K562 (cell line): ENCODE data around the gene CSTPP1. TPM values are rescaled to one million over a fixed set of nuclear protein-coding genes. Genes with fewer than 3 reads are reported as not detected.
A peak's percentile ranks its signal among the peaks of the same experiment; 100 is the strongest.

Source experiments
- CREM ChIP-seq: IDR thresholded peaks from 2 replicates; pipeline ENCODE4 v1.6.1; 2014; ENCODE audit warnings: antibody characterized with exemption, low read depth
- FUS ChIP-seq: fragments of 200-400 bp; formaldehyde crosslinking; optimal IDR thresholded peaks from 2 replicates; pipeline ENCODE3; 2017; ENCODE audit warnings: low read depth, low read length
- HNRNPH1 ChIP-seq: fragments of 200-400 bp; formaldehyde crosslinking; optimal IDR thresholded peaks from 2 replicates; pipeline ENCODE3; 2017; ENCODE audit warnings: low read depth, mild to moderate bottlenecking, low read length, moderate library complexity
- MGA ChIP-seq: fragments of 450-650 bp; IDR thresholded peaks from 2 replicates; pipeline ENCODE4 v1.6.1; 2016; ENCODE audit warnings: mild to moderate bottlenecking, moderate library complexity
- RBM15 ChIP-seq: fragments of 200-400 bp; formaldehyde crosslinking; IDR thresholded peaks from 2 replicates; pipeline ENCODE4 v1.6.1; 2018; ENCODE audit warnings: mild to moderate bottlenecking, low read length, moderate library complexity; ENCODE audit not compliant: insufficient read depth
- TCF3 ChIP-seq: sonication (generic); formaldehyde crosslinking; IDR thresholded peaks from 2 replicates; pipeline ENCODE4 v1.4.0; 2020; ENCODE audit warnings: mild to moderate bottlenecking, missing genetic modification reagents
- TEAD2 ChIP-seq: fragments of 450-650 bp; IDR thresholded peaks from 2 replicates; pipeline ENCODE4 v1.6.1; 2016; ENCODE audit warnings: missing genetic modification characterization, control low read depth, missing compliant biosample characterization
- TFAM ChIP-seq: fragments of 250-450 bp; sonication (Bioruptor Pico); conservative IDR thresholded peaks from 2 replicates; pipeline ENCODE4 v1.5.0; 2021; ENCODE audit warnings: mild to moderate bottlenecking, moderate library complexity
- TRIM28 ChIP-seq: fragments of 450-650 bp; IDR thresholded peaks from 2 replicates; pipeline ENCODE4 v1.6.1; 2017
- ZMIZ1 ChIP-seq, 2 experiments: fragments of 150-350 bp in 1 of 2; IDR thresholded peaks; 2 replicates each; pipeline ENCODE4 v1.6.1; 2012 to 2016; ENCODE audit warnings: low read depth in 2 of 2, low read length in 2 of 2, mild to moderate bottlenecking in 1 of 2, moderate library complexity in 1 of 2
- ZNF589 ChIP-seq: fragments of 200-800 bp; sonication (Bioruptor generic); IDR thresholded peaks from 2 replicates; pipeline ENCODE4 v1.6.1; 2016; ENCODE audit warnings: low read depth, missing genetic modification characterization, missing compliant biosample characterization
- ZNF696 ChIP-seq: fragments of 250-450 bp; sonication (Bioruptor Pico); conservative IDR thresholded peaks from 2 replicates; pipeline ENCODE4 v1.4.0; 2020; ENCODE audit warnings: mild to moderate bottlenecking, moderate library complexity
- polyA plus RNA-seq, 8 experiments: library from polyadenylated mRNA; depleted of rRNA in 4 of 8; stranded (reverse) in 5 of 8; unstranded in 3 of 8; fragments of >200 nt; fragmentation: Nextera tagmentation in 2 of 8; fragmentation: Illumina TruSeq in 1 of 8; extraction: Ambion mirVana in 2 of 8; extraction: Trizol in 1 of 8; gene quantifications; 2 replicates each; pipeline versions ENCODE4 v1.2.1 to v1.2.3, GENCODE V29; 2011 to 2014; ENCODE audit warnings: inconsistent platforms in 1 of 8, missing spikeins in 1 of 8
- total RNA-seq, 7 experiments: library from RNA; depleted of rRNA in 6 of 7; stranded (reverse); fragments of >200 nt in 6 of 7; fragmentation: Illumina TruSeq in 2 of 7; extraction: Trizol in 2 of 7; gene quantifications; 2 replicates each; pipeline versions ENCODE4 v1.2.1 to v1.2.3, GENCODE V29; 2011 to 2021; ENCODE audit warnings: low replicate concordance in 1 of 7

The CSTPP1 gene
- total and polyA plus RNA-seq, 9 of the 15 experiments (the other 6 are each of a cell fraction or from before 2014, with no cell fraction given) = 6.5 to 17.8 (median 9.2) TPM

- TF ChIP-seq MGA (no peak), TFAM (CRISPR knock-in tag) (no peak), TEAD2 (no peak), ZMIZ1 (IDR thresholded peaks at IDR 0.05; ENCODE audit: low read depth in 2 of 2, low read length in 2 of 2) (peak in 1 of 2 experiments; percentile 42; a peak in 2 of 4 replicates), ZNF589 (no peak), ZNF696 (CRISPR knock-in tag) (no peak), TRIM28 (no peak), TCF3 (CRISPR knock-in tag) (no peak; the same call in 1 of the 2 replicates), HNRNPH1 (no peak), CREM (peak; percentile 85), RBM15 (no peak), FUS (no peak)
Measured at GRCh38 chr11:46936138-46937110, at the start of gene CSTPP1 (continued).
